Hematopoietic multipotent progenitor cell treated with erythropoietin and hydrocortisone succinate and interleukin-3 and kit ligand, for 6 days (in vitro differentiated cells): ENCODE measurements around the gene FAM53B.

Source experiments
- DNase-seq: peaks from one replicate; pipeline ENCODE4 v3.0.0-alpha.2; 2015

The FAM53B gene

DNA sequence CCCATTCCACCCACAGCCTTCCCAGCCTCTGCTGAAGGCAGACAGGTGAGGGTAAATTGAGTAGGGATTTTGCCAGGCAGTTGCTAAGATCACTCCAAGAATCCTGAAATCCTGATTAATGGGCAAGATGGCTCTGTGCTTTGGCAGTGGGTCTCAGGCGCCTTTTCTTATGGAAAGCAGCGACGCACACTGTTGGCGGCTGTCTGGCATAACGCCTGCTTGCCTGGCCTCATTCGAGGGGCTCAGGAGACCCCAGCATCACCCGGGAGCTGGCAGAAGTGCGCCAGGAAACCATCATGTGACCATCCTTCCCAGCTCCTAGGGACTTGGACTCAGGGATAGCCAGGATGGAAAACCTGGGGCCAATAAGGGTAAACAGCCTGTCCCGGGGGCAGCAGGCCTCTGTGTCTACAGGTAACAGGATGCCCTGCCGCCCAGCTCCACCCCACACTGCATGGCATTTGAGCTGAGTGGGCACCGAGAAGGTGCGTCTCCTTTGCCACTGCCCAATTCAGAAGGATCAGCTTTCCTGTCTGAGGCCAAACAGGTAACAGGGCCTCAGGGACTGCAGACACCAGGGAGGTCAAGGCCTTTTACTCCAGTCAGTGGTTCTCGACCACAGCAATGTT lies 98.6 kb downstream of the FAM53B start:
- no peak for DNase-seq

DNA sequence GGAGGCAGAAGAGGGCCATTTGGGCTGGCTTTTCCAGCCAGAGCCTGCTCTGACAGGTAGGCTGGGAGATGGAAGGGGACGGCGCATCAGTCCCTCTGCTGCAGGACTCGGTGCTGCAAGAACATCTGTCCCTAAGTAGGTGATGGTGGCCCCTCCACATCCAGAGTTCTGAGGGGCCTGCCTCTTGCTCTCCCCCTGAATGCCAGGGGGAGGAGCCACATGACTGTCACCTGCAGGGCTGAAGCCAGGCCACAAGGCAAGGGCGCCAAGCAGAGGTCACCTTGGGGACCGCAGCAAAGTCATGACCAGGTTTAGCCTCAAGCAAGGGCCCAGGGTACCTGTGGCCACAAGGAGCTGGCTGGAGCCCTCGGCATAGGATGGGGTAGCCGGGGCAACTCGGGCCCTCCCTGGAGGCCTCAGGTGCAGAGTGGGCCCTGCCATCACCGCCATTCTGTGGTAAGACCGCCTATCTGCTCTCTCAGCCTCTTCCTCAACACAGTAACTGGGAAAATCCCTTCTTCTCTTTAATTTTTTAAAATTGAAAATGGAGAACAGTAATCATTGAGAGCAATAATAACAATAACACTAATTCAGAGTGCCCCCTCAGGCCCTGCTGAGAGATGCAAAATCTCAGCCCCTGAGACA lies 99.3 kb downstream of the FAM53B start:
- no peak for DNase-seq

DNA sequence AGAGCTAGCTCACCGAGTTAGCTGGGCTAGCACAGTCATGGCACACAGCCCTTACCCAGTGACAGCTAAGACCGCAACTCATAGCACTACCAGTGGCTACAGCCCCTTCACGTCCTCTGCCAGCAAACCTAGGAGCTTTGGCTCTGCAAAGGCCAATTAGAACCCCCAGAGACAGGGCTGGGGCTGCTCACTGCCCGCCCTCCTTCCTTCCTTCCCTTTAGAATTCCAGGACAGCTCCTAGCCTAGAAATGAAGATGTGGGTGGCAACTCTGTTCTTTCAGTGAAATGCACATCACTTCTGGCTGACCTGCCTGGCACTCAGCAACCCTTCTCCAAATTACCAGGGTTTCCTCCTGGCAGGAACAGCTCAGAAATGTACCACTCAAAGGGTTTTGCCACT lies 99.9 kb downstream of the FAM53B start:
- DNase-seq, result no peak

GRCh38 chr10:124643330-124644009 lies 100.7 kb downstream of the FAM53B start:
- DNase-seq, result no peak

DNA sequence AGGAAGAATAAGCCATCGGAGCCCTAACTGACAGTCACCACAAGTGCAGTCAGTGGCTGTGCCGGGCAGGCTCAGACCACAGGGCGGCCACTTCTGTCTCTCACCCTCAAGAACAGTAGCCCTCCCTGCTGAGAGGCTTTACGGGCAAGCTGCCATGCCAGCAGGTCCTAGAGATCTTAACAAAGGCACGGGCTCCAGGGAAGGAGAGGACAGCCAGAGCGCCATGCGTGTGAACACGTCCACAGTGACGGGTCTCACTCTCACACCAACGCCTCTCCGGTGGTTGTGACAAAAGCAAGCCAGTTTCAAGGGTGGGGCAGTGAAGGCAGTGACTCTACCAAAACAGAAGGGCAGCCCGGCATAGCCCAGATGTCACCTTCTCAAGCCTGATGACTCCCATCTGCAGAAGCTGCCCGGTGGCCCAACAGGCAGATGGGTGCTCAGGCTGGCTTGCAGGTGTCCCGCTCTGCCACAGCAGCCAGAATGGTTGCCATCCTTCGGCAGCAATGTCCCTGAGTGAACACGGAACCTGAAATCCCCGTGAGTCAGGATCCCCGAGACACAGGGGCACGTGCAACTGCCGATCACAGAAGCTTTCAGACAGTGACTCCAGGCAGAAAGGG lies 102.0 kb downstream of the FAM53B start:
- DNase-seq, result peak; percentile 75

DNA sequence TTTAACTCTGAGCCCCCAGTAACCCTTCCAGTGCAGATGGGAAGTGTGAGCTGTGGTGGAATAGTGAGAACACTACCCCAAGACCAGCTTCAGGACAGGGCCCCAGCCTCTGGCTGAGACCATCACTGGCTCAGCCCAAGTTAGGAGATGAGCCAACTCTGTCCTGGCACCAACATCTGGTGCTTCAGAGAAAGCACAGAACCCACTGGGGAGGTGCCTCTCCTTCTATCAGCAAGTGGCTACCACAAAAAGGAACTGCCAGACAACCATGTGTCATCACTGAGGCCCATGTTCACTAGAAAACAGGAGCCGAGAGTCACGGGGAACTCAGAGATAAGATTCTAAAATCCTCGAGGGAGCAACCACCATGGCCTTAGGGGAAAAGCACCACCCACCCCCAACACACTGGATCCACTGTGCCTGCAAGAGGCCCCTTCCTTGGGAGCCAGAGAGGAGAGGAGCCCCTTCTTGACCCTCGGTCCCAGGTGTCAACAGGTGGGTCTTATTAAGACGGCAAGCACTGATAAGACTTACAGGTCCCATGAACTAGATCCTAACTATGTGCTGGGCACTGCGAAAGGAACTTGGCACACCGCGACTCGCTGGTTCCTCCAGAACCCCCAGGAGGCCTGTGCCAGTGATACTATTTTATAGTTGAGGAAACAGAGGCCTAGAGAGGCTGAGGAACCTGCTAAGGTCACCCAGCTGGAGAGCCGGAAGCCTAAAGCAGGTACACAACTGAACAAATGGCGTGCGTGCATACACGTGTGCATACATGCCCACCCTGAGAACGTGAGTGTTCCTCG lies 102.7 kb downstream of the FAM53B start:
- peak; percentile 98 for DNase-seq

GRCh38 chr10:124640538-124641231 lies 103.5 kb downstream of the FAM53B start:
- peak; percentile 76 for DNase-seq

DNA sequence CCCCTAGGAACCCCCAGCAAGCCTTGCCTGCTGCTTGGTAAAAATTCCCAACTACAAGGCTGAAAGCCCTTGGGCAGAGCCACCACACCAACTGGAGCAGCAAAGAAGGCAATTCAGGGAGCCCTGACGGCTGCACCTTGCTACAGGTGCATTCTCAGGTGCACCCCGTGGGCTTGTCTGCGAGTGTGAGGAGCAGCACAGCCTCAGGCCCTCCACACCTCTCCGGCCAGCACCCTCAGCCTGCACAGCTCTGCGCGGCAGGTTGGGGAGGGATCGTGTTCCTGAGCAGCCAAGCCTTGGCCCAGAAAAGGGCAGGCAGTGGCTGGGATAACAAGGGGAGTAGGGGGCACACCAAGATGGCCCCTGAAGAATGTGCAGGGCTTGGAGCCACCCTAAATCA lies 104.1 kb downstream of the FAM53B start:
- no peak for DNase-seq

DNA sequence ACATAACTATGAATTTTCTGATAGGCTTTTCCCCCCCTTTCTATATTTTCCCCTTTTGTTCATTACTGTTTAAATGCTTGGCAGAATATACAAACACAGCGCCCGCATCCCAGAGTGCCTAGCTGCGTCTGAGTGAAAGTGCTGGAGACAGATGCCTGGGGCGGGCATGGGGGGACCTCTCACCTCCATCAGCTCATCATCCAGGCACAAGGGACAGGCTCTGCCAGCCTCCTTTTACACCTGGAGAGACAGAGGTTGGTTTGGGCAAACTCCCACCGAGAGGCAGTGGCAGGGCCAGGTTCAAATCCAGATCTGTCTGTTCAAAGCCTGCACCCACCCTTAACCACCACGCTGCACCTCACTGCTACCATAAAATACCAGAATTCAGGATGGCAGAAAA lies 104.5 kb downstream of the FAM53B start:
- no peak for DNase-seq

DNA sequence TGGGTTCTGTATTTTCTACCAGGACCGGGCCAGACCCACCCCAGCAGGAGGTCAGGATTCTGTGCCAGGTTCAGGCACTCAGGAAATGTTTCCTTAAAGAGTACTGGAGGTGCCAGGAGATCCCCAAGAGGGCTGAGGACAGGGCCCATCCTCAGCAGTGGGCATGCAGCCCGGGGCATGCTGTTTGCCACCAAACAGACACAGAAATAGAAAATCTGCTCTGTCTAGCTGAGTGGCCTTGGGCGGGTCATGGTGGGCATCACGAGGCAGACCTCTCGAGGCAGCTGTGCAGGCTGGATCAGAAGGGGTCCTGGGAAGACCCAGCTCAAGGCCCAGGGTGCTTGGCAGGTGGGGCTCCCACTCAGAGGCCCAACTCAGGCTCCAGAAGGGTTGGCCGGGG lies 105.0 kb downstream of the FAM53B start:
- no peak for DNase-seq

- DNase-seq, result no peak
Measured at GRCh38 chr10:124637746-124638145, 106.4 kb downstream of the FAM53B start.

DNA sequence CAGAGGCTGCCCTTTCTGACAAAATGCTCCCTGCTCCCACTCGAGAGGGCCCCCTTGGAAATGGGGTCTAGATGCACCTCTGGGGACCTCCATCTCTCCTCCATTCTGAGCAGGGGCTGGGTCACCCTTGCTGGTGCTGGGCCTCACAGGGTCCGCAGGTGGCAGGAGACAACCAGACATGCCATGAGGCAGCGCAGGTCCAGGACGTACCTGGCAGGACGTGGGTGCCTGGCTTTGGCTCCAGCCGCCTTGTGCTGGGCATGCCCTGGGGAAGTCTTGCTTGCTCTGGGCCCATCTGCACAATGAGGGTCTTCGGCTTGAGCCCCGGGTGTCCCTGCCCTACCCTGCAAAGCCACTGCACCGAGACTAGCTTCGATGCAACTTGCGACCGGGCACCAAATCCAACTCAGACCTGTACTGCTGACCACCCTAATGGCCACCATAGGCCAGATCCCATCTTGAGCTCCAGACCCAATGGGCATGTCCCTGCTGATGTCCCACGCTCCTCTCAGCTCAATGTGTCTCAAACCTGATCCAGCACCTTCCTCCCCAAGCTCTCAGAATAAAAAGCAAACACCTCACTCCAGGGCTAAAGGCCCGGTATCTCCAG lies 107.0 kb downstream of the FAM53B start:
- no peak for DNase-seq

DNA sequence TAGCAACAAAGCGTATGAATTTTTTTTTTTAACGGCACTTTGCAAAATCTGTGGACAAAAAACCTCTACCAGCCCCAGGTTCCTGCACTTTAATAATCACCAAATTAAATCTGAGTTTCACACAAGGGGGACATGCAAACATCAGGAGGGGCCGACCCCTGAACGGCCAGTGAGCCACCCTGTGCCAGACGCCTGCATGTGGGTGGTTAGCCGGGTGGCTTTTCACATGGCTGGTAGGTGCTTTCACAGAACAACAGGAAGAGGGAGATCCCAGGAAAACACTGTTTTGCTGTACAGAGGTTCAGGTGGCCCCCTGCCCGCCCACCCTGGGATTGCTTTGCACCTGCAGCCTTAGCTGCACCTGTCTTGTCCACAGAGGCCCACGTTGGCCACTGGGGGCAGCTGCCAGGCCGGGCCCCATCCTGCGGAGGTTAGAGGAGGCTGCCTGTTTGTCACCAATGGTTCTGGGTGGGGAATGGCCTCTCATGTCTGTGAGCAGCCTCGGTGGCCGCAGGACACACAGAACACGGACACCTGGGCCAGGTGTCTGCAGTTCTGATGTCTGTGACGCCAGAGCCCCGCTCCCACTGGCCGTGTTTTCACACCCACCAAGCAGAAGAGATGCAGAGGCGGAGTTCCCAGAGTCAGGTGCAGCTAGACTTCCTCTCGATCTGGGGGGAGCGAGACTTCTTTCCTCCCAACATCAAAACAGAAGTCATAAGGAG lies 107.7 kb downstream of the FAM53B start:
- no peak for DNase-seq

DNA sequence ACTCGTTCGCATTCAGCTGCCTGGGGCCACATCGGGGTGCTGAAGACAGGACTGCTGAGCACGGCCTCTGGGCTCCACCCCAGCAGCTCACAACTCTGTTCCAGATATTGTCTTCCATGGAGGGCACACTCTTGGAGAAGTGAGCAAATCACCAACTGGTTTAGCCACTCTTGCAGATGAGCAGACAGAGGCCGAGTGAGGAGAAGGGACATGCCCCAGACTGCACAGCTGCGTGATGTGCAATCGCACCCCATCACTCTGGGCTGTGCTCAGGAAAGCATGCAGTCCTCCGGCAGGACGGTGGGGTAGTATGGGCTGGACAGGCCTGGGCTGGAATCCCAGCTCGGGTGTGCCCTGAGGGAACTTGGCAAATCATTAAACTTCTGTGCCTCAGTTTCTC lies 111.6 kb downstream of the FAM53B start:
- DNase-seq, result no peak

DNA sequence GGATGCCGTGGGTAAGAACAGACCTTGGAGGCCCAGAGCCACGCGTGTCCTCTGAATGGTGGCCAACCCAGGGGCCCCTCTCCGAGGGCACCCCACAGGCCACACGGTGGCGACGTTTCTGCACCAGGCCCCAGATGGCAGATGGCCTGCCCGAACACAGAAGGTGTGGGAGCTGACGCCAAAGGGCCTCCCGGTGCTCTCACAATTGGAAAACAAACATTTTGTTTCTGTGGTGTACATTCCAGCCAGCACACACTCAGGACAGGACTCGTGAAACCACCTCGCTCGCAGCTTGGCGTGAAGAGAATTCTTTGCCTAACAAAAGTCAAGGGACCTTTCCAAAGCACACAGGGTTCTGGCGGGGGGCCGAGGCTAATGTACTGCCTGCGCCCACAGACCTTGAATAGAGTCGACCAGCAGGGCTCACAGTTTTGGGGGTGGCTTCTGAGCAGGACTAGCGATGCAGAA lies 112.1 kb downstream of the FAM53B start:
- peak; percentile 73 for DNase-seq

DNA sequence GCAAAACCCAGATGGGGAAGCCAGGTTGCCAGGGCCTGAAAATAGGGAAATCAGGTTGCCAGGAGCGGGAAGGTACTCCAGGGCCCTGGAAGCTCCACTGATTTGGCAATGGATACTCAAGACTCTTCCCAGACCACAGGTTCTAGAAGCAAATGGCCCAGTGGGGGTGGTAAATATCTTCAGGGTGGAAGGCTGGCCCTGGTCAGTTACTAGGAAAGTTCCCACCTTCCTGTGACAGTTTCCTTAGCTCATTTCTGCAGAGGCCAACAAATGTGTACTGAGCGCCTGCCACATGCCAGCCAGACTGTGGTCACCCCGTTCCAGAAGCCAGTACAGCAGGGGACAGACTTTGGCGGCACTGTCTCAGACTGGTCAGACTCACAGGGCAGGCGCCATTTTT lies 113.6 kb downstream of the FAM53B start:
- DNase-seq, result no peak

- no peak for DNase-seq
Measured at GRCh38 chr10:124629842-124630241, 114.3 kb downstream of the FAM53B start.

DNA sequence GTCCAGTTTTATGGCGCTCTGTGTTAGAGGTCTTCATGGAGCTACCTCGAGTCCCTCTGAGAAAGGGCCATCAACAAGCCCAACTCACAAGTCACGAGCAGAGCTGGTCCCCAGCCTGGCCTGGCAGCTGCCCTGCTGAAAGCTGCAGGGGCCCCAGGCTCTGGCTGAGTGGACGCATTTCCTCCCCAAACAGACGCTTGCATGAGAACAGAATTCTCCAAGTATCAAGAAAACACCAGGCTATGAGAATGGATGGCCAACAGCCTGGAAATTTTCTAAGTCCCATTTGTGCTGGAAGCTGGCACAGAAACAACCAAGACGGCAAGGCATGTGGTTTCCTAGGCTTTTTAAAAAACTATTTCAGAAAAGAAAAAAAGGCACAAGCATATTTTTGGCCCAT lies 114.8 kb downstream of the FAM53B start:
- DNase-seq, result no peak

GRCh38 chr10:124628676-124629021 lies 115.5 kb downstream of the FAM53B start:
- DNase-seq, result no peak

DNA sequence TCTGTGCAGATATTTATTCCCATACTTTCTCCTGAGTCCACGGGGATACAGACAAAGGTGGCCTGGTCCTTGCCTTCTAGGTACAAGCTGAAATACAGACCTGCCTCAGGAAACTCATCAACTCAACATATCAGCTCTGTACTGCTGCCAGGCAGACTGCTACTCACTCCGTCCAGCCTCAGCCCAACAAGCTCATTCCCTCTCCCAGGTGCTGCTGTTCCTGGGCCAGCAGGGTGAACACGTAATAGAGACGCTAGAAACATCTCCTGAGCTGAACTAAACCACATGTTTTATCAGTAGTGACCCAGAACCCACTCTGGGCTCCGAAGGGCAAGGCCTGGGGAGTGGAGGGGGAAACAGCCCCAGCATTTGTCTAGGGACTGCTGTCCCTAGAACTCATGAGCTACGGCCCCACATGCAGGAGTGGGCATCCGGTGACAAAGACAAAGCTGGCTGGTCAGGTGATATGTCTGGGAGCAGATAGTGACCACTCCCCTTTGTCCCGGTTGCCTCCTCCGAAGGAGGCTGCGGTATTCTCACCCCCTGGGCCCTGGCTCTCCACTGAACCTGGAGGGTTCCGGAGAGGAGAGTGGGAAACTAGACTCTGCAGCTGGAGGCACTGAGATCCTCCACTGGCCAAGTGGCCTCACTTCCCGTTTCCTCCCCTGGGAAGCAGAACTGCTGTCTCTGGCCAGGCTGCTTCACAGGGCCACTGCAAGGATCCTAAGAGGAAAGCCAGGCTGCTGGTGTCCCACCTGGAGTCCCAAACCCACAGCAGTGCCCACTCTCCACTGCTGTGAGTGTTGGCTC lies 116.1 kb downstream of the FAM53B start:
- peak; percentile 91 for DNase-seq
